EL (cell line): ENCODE results near the gene PLCG2.
"Not testable (repeated sequence)": the region's sequence is repeated elsewhere in the genome, so short reads cannot be mapped to it uniquely, and the experiment has no call there.

Experiments used
- DNase-seq: peaks from one replicate; pipeline ENCODE4 v3.0.0-alpha.2; 2016

The PLCG2 gene

DNA sequence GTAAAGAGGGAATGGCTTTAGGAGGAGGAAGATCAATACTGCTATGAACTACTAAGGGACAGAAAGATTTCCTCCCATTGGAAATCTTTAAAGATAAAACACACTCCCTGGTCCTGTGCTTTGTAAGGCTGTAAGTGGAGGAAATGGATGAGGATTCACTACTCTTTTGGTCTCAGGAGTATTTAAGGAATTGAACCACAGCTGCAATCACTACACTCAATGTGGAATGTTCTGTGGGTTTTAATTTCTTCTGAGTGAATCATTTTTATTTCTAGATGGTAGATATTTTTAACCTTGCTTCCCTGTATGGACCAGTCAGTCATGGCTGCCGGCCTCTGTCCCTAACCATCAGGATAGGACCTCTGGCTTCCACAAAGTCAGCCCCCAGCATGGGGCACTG, 166.6 kb downstream of the PLCG2 start:
- peak; percentile 33 for DNase-seq

- peak; percentile 63 for DNase-seq
Measured at GRCh38 chr16:81946206-81946605, 167.1 kb downstream of the PLCG2 start.

DNA sequence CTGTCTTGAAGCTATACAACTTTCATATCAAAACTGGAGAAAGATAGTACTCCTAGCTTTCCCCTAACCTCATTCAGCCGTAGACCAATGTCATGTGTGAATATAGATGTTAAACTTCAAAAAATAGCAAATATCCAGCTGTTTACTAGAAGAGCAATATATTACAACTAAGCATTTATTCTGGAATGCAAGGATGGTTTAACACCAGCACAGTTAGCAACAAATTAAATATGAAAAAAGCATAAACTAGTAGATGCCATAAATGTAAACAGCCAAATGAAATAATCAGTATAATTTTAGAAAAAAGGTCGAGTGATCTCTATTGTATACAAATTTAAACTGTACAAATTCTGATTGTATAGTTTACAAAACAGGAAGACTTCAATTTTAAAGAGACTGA, 172.5 kb downstream of the PLCG2 start:
- no peak for DNase-seq

GRCh38 chr16:81956213-81956948, 177.3 kb downstream of the PLCG2 start:
- DNase-seq, result peak; percentile 12

DNA sequence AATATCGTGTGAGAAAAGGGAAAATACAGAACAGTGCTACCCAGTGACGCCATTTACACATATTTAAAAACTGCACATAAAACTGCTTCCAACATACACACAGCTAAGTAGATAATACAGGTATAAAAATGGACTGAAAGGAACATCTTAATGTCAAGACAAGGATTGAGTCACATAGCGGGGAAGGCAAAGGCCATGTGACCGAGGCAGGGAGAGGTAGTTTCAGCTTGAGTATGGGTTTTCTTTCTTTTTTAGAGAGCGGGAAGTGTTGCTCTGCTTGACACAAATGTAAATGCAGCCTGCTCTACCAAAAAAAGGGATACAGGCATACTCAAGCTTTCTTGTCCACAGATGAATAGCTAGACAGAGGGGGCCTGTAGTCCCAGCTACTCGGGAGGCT, 185.7 kb downstream of the PLCG2 start:
- no peak for DNase-seq

GRCh38 chr16:81967358-81967757, 188.3 kb downstream of the PLCG2 start:
- DNase-seq, result no peak

- DNase-seq, result no peak
Measured at GRCh38 chr16:81971853-81972252, 192.8 kb downstream of the PLCG2 start.

DNA sequence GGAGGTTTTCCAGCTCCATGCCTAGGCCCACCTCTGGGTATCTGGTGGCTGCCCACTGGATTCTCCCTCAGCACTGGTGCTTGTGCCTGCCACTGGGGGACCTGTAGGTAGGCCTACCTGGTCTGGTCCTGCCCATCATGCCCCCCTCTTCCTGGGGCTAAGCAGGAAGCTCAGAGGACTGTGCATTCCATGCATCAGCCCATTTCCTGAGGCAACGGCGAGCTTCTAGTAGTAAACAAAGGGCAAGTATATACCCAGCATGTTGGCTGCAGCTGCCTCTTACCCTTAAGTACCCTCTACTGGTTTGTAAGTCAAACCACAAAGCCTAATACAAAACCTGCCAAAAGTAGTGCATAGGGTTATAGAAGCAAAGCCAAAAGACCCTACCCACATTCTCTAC, 194.6 kb downstream of the PLCG2 start:
- no peak for DNase-seq

GRCh38 chr16:81975637-81976036, 196.5 kb downstream of the PLCG2 start:
- no peak for DNase-seq

- not testable (repeated sequence) for DNase-seq
Measured at GRCh38 chr16:81977335-81977942, 198.3 kb downstream of the PLCG2 start.

- DNase-seq, result no peak
Measured at GRCh38 chr16:81987121-81987520, 208.0 kb downstream of the PLCG2 start.

DNA sequence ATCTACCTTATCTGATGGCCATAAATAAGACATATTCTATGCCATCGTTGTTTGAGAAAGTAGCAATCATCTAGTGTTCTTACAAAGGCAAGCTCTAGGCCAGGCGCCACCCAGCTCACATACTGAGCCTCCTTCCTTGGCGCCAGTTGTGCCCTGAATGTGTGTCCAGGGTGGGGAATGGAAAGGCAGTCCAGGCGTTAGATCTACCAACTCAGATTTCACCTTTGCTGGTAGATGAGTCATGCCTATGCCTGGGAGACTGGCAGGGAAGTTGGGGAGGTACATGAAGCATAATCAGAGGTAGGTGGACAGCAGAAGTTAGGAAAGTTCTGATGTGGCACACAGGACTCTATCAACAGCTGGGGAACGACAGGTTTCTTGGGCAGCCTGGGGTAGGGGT, 208.6 kb downstream of the PLCG2 start:
- no peak for DNase-seq

DNA sequence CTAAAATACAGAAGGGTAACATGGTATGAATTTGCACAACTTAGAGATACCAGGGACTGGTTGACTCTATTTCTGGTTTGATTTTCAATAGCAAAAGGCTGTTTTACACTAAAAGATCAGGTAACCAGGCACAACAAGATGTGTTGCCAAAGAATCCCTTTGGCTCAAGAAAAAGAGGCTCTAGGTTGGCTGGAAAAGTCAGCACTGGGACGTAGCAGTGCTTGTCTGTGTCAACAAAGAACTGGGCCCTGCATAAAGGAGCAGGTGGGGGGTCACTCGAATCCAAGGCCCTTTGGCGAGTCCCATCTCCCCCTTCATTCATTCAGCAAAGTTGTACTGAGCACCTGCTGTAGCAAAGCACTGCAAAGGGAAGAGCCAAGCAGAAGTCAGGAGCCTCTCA, 213.8 kb downstream of the PLCG2 start:
- DNase-seq, result no peak

DNA sequence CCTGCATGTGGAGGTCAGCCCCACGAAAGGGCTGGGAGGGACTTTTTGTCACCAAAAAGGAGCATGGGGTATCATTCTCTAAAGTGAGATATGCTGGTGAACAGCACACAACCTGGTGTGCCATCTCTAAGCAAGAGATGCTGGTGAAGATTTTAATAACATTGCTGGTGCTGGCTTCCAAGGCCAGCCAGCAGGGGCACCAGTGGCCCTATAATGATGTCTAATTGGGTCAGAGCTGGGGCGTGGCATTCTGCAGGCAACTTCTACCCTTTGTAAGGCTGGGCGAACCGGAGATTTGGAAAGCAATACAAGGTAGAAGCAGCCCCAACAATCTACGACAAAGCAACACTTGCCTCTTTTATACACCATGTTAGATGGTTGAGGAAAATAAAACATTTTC, 215.4 kb downstream of the PLCG2 start:
- no peak for DNase-seq

- DNase-seq, result no peak
Measured at GRCh38 chr16:81995651-81996050, 216.6 kb downstream of the PLCG2 start.

DNA sequence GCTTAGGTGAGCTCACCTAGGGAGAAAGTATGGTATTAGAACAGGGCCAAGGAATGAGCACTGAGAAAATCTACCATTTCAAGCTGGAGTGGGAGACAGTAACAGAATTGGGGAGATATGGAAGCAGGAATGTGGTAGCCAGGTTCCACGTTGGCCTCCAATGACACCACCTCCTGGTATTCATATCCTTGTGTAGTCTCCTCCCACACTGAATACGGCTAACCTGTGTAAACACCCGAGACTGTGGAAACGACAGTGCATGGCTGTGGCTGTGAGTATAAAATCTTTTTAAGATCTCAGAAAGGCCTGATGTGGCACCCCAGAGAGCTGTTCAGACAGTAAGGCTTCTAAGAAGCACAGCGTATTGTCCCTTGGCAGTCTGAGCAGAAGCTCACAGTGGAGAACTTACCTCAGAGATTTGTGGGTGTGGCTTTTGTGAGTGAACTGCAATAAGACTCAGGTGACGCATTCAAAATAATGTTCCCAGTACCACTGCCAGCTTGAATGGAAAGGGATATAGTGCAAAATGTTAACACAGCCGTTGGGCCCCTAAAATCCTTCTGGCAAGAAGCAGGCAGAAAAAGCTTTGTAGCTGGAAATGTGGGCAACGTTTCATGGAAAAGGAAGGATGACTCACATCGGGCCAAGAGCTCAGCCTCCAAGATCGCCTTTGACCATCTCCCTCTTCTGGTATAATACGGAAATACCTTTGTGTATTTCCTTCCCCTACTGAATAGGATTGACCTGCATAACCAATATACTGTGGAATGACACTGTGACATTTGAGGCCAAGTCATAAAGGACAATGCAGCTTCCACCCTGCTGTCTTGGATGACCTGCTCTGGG, 217.8 kb downstream of the PLCG2 start:
- peak; percentile 76 for DNase-seq

- DNase-seq, result peak; percentile 84
Measured at GRCh38 chr16:81997738-81998137, 218.6 kb downstream of the PLCG2 start.

DNA sequence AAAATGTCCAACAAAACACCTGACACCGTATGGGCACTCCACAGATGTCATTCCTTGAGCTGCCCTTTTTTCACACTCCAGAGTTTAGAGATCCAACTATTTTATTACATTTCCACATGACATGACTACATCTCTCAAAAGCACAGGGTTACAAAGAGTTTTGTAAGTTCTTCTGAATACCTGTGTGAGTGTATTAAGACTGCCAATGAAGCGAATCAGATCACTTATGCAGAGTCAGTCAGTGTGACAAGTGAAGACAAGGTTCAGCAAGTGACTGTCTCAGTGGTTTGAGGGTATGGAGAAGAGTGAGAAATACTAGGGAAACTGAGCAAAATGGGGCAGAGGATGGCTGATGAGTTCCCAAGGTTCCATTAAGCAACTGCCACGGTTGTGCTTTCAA, 223.7 kb downstream of the PLCG2 start:
- no peak for DNase-seq

DNA sequence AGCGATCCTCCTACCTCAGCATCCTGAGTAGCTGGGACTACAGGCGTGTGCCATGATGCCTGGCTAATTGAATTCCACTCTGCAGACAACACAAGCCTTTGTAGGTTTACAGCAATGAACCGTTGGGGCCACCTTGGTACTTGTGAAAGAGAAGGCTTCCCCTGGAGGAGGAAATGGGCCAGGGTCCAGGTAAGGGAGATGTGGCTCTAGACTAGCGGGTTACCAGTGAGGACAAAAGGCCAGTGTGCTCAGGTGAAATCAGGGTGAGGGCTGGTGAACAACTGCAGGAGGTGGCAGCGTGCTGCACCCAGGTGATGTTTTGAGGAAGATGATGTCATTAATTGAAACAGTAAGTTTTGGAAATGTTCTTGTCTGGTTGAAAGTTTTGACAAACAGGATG, 225.5 kb downstream of the PLCG2 start:
- DNase-seq, result no peak

DNA sequence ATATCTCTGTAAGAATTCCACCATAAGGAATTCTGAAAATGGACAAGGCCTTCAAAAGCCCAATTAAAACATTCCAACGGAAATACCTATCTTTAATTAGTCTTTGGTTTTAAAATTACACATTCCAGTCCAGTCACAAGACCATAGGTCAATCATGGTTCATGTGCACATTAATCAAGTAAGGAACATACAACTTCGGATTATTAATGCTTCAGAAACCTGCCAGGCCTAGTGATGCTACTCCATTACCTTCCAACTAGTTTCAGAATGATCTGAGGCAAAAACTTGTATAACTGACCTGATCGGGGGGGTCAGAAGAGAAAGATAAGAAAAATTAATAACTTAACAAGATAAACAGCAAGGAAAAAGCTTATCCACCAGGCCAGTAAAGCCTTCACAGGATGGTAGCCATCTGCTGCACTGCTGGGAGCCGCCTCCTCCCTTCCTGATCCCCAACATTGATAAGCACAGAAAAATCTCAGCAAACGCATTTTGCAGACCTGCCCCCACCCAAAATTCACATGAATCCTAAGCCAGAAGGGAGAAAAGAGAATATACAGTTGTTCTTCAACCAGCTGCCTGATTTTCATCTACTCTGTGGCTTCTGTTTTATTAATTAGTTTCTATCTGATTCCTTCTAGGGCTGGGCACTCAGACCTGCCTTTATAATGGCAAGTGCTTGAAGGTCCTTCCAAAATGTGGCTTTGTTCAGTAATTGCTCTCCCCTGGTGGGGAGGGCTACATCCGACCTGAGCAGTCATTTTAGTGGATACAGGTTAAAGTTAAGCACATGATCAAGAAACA, 226.1 kb downstream of the PLCG2 start:
- no peak for DNase-seq

DNA sequence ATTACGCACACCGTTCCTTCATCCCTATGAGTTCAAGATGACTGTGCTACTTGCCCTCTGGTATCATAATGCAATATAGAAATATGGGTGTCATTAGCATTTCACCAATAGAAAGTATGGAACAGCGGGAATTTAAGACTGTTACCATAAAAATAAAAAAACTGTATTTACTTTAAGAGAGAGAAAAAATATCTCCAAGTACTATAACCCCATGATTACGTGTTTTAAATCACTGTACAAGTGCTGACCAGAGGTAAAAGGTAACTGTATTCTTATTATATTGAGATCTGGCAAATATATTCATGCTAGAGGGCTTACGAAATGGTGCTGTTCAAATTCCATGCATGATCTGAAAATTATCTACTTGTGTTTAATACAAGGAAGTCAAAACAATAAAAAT, 226.9 kb downstream of the PLCG2 start:
- no peak for DNase-seq

DNA sequence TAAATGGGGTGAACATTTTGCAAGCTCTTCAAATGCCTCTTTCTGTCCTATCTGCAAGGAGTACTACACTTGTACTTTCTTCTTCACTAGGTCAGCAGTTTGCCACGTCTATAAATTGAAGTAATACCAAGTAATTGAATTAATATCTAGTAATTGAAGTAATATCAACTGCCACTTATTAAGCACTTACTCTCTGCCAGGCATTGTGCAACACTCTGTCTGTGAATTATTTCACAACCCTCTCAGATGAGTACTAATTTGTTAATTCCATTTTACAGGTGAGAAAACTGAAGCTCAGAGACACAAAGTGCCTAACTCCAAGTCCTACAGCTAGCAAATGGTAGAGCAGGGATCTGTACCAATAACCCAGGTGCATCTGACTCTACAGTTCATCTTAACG, 228.1 kb downstream of the PLCG2 start:
- no peak for DNase-seq

DNA sequence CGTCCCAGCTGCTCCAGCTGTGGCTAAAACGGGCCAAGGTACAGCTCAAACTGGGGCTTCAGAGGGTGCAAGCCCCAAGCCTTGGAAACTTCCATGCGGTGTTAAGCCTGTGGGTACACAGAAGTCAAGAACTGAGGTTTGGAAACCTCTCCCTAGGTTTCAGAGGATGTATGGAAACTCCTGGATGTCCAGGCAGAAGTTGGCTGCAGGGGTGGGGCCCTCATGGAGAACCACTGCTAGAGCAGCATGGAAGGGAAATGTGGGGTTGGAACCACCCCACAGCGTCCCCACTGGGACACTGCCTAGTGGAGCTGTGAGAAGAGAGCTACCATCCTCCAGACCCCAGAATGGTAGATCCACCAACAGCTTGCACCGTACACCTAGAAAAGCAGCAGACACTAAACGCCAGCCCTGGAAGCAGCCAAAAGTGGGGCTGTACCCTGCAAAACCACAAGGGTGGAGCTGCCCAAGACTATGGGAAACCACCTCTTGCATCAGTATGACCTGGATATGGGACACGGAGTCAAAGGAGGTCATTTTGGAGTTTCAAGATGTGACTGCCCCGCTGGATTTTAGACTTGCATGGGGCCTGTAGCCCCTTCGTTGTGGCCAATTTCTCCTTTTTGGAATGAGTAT, 230.0 kb downstream of the PLCG2 start:
- no peak for DNase-seq
